HG02970 (cell line): ENCODE results near the gene SURF4.
"Not testable (repeated sequence)": the region's sequence is repeated elsewhere in the genome, so short reads cannot be mapped to it uniquely, and the experiment has no call there.

Experiments used
- ATAC-seq: cut with Tn5 transposase; IDR thresholded peaks from one replicate; pipeline ENCODE4 v1.9.1; 2021; ENCODE audit warnings: mild to moderate bottlenecking, moderate library complexity, moderate number of reproducible peaks; ENCODE audit not compliant: unreplicated experiment, low FRiP score

SURF4 gene

DNA sequence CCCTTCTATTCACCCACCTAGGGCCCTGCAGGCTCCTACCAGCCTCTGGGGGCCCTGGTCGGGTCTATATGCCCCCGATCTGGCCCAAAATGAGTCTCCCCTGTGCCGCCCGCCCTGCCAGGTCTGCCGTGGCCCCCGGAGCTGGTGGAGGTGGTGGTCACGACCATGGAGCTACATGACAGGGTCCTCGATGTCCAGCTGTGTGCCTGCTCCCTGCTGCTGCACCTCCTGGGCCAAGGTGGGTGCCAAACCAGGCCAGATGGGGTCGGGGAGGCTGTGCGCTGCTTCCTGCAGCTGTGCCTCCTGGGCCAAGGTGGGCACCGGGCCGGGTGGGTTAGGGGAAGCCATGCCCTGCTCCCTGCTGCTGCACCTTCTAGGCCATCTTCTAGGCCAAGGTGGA lies 24.4 kb upstream of the SURF4 start:
- no peak for ATAC-seq

GRCh38 chr9:133397895-133398294 lies 22.0 kb upstream of the SURF4 start:
- ATAC-seq: no peak

- ATAC-seq: no peak
Observed at GRCh38 chr9:133397370-133397769, 21.5 kb upstream of the SURF4 start.

GRCh38 chr9:133396952-133397351 lies 21.1 kb upstream of the SURF4 start:
- no peak for ATAC-seq

DNA sequence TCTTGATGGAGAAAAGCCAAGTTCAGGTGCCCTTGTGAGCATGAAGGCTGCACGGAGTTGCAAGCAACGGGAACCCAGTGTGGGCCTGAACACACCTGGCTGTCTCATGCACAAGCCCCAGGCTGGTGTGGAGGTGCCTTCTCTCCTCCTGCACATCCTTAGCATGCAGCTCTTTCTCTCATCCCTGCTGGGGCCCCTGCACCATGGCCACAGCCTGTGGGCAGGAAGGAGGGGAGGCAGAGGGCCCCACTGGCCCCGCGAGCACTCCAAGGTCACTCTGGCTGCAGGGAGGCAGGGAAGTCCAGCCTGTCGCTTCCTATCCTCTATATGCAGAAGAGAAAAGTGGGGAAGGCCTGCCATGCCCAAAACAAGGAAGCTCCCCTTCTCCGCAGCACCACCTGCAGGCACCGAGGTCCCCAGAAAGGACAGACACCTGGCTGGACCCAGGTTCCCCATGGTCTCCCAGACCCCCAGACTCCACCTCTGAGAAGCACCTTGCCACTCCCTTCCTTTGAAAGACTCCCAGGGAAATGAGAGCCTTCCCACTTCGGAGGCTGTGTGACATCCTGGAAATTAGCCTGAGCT lies 18.9 kb upstream of the SURF4 start:
- ATAC-seq: no peak

DNA sequence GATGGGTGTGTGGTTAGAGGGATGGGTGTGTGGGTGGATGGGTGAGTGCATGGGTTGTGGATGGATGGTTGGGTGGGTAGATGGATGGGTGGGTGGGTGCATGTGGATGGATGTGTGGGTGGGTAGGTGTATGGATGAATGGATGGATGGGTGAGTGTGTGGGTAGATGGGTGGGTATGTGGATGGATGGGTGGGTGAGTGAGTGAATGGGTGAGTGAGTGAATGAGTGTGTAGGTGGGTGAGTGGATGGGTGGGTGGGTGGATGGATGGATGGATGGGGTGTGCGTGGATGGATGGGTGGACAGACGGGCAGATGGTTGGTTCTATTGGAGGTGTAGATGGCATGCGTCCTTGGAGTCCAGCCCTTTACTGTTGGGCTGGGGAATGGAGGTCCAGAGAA lies 17.5 kb upstream of the SURF4 start:
- ATAC-seq: no peak

- ATAC-seq: not testable (repeated sequence)
Observed at GRCh38 chr9:133392308-133392707, 16.4 kb upstream of the SURF4 start.

DNA sequence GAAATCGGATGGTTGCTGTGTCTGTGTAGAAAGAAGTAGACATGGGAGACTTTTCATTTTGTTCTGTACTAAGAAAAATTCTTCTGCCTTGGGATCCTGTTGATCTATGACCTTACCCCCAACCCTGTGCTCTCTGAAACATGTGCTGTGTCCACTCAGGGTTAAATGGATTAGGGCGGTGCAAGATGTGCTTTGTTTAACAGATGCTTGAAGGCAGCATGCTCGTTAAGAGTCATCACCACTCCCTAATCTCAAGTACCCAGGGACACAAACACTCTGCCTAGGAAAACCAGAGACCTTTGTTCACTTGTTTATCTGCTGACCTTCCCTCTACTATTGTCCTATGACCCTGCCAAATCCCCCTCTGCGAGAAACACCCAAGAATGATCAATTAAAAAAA lies 15.6 kb upstream of the SURF4 start:
- ATAC-seq: not testable (repeated sequence)

GRCh38 chr9:133390713-133391112 lies 14.9 kb upstream of the SURF4 start:
- ATAC-seq: no peak

GRCh38 chr9:133389562-133389961 lies 13.7 kb upstream of the SURF4 start:
- ATAC-seq: no peak

- ATAC-seq: no peak
Observed at GRCh38 chr9:133389025-133389557, 13.2 kb upstream of the SURF4 start.

- no peak for ATAC-seq
Observed at GRCh38 chr9:133387680-133388079, 11.8 kb upstream of the SURF4 start.

- ATAC-seq: no peak
Observed at GRCh38 chr9:133386338-133386737, 10.5 kb upstream of the SURF4 start.

GRCh38 chr9:133385452-133385851 lies 9.6 kb upstream of the SURF4 start:
- ATAC-seq: no peak

- no peak for ATAC-seq
Observed at GRCh38 chr9:133384736-133385321, 9.0 kb upstream of the SURF4 start.

DNA sequence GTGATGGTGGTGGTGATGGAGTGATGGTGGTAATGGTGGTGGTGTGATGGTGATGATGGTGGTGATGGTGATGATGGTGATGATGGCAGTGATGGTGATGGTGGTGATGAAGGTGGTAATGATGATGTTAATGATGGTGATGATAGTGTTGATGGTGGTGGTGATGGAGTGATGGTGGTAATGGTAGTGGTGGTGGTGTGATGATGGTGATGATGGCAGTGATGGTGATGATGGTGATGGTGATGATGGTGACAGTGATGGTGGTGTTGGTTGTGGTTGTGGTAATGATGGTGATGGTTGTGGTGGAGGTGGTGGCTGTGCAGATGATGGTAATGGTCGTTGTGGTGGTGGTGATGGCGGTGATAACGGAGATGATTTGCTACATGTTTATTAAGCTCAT lies 7.6 kb upstream of the SURF4 start:
- no peak for ATAC-seq

GRCh38 chr9:133382507-133383141 lies 6.8 kb upstream of the SURF4 start:
- no peak for ATAC-seq

DNA sequence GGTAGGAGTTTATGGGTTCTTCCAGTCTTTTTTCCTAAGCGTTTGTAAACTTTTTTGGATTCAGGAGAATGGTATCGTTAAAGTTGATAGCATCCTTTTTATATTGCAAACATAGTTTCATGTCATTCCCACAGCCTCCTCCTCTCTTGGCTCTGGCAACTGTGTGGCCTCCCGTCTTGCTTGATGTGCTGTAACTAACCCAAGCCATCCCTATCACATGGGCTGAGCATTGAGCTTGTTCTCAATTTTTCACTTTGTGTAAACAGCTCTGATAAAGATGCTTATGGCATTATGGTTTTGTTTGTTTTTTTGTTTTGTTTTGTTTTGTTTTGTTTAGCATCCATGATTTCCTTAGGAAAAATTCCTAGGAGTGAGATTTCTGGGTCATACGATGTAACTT lies 4.9 kb upstream of the SURF4 start:
- no peak for ATAC-seq

GRCh38 chr9:133379153-133380086 lies 3.6 kb upstream of the SURF4 start:
- no peak for ATAC-seq

DNA sequence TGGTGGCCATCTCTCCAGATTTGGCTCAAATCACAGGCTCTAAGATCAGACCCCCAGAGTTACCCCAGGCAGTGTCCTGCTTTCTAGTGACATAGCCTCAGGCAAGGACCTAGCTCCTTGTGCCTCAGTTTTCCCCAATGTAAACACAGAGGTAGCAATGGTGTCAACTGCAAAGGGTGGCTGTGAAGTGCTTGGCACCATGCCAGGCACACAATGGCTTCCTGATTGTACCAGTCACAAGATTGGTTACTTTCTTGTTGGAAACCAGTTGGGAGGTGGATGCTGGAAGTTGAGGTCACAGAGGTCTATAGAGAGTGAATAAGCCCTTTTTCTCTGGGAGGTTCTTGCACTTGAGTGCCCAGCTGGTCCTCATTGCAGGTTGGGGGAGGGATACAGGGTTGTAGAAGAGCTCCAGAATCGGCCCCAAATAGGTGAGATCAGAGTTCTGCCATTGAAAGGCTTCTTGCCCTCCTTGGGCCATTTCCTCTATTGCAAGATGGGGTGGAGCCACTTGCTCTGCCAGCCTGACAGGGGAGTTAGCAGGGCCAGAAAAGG lies 2.6 kb upstream of the SURF4 start:
- ATAC-seq: no peak
